Upper lobe of left lung (tissue), 4 donors: ENCODE data around the gene CYSRT1.
"Not testable (repeated sequence)": the region's sequence is repeated elsewhere in the genome, so short reads cannot be mapped to it uniquely, and the experiment has no call there.

Source experiments
- CTCF ChIP-seq, 6 experiments: fragments of 450-650 bp in 4 of 6; fragments of 200-600 bp in 2 of 6; sonication (generic) in 2 of 6; IDR thresholded peaks; one replicate each; pipeline ENCODE4 v1.5.1; 2016 to 2019; ENCODE audit warnings: antibody characterized with exemption in 6 of 6
- EP300 ChIP-seq, 4 donors: sonication (generic); formaldehyde crosslinking; IDR thresholded peaks; one replicate each; pipeline ENCODE4 v1.5.1; 2017; ENCODE audit warnings: antibody characterized with exemption in 4 of 4, control low read depth in 2 of 4
- POLR2A ChIP-seq, 4 donors: fragments of 450-650 bp; IDR thresholded peaks; one replicate each; pipeline ENCODE4 v1.5.1; 2016 to 2017; ENCODE audit warnings: antibody characterized with exemption in 4 of 4, mild to moderate bottlenecking in 2 of 4
- POLR2AphosphoS5 ChIP-seq, 2 donors: sonication (generic); formaldehyde crosslinking; IDR thresholded peaks; one replicate each; pipeline ENCODE4 v1.5.1; 2017; ENCODE audit warnings: antibody characterized with exemption in 2 of 2

- TF ChIP-seq CTCF, POLR2A, POLR2AphosphoS5, EP300 (IDR thresholded peaks at IDR 0.05): not testable (repeated sequence)
Measured at GRCh38 chr9:137243266-137243625, 18.3 kb downstream of the CYSRT1 start.
